Glomerular visceral epithelial cell (primary cell): Measurements from ENCODE around the gene SNX9.
"Not testable (repeated sequence)": the region's sequence is repeated elsewhere in the genome, so short reads cannot be mapped to it uniquely, and the experiment has no call there.

Experiments
- DNase-seq: peaks from one replicate; pipeline ENCODE4 v3.0.0-alpha.2; 2016; ENCODE audit errors: extremely low spot score

Gene SNX9

DNA sequence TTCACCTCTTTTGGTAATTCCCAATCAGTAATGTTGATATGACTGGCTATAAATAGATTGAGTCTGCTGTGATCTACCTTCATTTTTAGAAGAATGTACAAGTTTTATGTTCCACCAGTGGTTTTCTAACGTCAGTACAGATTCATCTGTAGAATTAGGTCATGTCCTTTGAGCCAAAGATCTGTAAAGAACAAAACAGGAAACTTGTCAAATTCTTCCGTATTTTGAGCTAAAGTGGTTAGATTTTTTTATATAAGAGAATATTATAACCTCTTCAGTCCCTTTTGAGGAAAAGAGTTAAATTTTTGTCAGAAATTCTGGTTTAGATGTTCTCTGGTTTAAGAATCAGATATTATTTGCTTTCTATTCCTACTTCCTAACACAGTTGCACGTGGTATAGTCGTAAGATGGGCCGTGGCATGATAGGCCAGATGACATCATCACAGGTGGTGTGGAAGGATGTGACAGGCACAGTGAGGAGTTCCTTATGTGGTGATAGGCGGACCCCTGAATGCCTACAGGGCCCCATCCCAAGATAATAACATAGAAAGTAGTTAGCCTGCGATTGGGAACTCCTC, 62.3 kb downstream of the SNX9 start:
- DNase-seq, result no peak

DNA sequence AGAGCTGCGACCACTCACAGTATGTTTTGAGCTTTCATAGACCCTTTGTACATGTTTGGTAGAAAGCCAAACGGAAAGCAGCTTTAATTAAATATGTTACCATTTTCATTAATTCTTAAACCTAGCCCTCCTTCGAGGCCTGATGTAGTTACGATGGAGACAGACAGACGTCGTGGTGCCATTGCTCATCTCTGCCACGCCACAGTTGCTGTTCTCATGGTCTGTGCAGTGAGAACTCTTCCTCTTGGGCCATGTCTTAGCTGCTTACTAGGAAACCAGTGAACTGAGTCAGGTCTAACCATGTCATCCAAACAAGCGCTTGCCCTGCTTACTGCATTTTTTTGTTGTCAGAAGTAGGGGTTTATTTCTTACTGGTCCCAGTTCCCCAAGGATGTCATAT, 62.8 kb downstream of the SNX9 start:
- DNase-seq, result no peak

DNA sequence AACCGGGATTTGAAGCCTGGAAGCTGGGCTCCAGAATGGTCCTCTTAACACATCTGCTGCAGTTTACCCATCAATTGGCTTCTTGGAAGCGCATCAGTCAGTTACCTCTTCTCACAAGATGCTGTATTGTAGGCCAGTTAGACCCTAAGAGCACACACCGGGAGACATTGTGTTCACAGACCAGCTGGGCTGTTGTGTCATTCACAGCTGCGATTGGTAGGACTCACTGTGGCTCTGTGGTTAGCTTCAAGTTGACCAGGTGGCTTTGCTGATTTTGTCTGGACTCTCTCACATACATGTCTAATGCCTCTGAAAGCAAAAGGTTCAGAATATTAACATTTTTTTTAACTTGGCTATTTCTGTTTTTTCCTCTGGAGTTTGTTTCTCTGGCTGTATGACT, 64.8 kb downstream of the SNX9 start:
- no peak for DNase-seq

DNA sequence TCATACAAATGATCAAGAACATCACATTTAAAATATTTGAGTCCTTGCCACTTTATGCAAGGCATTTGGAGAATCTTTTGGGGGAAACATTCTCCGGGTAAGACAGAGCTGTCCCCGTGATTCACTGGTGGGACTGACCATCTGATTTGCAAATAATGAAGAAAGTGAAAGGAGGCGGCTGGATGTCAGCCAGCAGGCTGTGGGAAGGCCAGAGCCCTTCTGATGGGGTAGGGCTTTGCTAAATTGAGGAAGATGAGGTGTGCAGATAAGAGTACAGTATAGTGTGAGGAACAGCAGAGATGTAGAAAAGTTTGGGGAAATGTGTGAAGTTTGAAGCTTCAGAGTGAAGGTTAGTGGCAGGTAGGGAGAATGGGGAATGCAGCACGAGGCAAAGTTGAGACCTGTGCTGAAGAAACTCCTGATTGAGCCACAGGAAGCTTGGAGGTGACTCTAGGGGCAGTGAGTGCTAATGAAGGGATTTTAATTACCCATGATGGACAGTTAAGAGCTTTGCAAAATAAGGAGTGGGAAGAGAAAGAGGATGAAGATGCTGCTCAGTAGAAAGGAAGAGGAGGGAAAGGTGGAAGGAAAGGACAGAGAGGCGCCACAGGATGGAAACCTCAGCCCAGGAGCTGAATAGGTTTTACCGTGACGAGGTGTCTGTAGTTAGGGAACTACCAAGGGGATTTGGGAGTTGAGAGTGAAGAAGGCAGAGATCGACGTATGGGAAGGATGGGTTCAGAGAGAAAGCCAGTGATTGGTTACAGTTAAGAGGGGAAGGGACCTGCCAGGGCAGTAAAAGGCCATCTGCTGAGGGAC, 68.7 kb downstream of the SNX9 start:
- DNase-seq, result no peak

DNA sequence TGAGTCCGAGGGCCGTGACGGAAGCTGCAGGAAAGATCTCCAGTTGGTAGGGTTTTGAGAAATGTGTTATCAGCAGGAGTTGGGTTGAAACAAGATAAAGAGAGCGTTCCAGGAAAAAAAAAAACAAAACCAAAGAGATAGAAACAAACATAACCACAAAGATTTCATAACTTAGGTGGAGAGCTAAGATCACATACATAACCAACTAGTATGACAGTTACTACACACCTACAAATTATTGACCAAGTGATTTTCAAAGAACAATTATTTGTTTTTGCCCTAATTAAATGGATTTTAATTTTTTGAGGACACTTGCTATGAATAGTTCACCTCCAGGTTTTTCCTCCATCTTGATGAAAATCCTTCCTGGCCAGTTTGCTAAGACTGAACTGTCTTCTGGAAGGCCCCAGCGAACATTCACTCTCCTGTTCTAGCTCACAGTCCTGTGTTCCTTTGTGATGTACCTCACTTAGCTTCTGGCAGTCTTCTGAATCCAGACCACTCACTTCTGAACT, 69.4 kb downstream of the SNX9 start:
- DNase-seq, result no peak

DNA sequence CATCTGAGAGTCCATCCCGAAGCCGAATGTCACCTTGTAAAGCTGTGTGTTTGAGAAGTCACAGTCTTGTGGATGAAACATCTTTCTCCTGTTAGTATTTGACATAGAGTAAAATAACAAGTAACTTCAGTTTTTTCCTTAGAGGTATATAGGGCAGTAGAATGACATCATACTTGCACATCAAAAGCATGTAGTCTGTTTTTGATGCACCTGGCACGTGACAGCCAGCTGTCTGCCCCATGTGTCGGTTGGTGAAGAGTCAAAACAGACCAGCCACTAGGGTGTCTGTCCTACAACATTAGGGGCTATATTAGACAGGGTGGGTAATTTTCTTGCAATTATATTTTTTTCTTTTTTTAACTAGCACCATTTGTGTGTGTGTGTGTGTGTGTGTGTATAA, 70.2 kb downstream of the SNX9 start:
- DNase-seq, result no peak

DNA sequence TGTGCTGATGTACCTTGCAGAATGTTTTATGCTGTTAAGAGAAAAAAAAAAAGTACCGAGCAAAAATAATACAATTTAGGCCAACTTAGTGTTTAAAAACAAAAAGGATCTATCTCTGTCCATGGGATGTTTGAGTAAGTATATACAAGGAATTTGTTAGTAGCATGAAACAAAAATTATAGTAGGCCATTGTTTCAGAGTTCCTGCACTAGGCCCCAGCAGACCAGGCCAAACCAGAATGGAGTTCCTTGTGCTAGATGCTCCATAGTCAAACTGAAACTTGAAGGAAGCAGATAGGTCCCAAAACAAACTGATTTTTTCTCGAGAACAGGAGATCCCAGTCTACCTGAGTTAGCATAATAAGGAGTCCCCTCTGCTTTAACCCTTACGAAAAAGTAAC, 72.5 kb downstream of the SNX9 start:
- no peak for DNase-seq

DNA sequence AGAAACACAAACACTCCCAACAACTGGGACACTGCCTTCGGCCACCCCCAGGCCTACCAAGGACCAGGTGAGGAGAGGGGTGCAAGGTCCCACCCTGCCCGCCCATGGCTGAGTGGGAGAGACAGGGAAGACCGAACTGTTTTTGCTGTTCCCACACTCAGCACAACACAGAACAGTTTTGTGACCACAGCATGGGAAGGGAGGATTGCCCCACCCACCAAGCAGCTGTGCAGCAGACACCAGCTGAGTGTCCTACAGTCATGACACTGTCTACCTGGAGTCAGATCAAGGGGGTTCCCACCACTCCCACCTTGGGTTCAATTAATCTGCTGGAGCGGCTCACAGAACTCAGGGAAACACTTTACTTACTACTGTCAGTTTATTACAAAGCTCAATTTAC, 73.9 kb downstream of the SNX9 start:
- DNase-seq, result no peak

DNA sequence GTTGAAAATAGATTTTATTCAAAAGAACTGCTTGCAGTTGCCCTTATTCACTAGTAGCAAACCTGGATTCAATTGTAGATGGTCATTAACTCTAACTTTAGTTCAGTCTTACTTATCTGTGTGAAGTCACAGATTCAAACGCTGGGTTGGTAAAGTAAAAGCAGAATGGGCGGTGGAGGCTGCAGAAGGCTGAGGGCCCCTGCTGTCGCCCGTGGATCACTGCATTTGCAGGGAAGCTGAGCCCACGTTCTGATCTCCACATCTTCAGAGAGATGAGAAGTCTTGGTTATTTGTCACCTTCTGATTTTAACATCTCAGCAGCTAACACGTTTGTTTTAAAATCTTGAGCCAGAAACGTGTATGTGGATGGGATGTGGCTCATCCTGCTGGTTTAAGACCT, 75.1 kb downstream of the SNX9 start:
- DNase-seq, result no peak

DNA sequence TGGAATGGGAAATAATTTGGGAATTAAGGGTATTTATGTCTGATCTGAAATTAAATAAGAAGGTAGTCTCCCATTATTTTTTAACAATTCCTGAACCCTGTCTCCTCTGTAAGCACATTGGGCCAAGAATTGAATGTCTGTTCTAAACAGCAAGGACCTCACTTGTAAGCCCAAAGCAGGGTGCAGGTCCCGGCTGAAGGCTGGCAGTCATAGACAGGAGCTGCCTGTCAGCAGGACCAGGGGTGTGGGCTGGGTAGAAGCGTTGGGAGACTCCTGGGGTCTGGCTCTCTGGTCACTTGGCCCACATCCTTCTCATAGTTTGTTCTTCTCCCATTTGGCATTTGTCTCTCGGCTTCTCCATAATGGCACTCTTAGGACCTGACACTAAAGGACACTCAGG, 75.6 kb downstream of the SNX9 start:
- no peak for DNase-seq

DNA sequence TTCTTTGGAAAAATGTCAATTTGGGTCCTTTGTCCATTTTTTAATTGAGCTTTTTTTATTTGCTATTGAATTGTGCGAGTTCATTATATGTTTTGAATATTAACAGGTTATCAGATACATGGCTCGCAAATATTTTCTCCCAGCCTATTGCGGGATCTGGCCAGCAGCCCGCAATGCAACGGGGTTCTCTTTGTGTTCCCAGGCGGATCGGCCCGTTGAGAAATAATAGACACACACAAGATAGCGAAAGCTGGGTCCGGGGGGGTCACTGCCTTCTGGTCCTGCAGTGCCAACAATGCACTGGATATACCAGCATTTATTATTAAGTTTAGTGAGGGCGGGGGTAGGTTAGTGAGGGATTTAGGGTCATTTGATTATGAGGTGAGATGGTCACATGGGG, 77.2 kb downstream of the SNX9 start:
- not testable (repeated sequence) for DNase-seq

DNA sequence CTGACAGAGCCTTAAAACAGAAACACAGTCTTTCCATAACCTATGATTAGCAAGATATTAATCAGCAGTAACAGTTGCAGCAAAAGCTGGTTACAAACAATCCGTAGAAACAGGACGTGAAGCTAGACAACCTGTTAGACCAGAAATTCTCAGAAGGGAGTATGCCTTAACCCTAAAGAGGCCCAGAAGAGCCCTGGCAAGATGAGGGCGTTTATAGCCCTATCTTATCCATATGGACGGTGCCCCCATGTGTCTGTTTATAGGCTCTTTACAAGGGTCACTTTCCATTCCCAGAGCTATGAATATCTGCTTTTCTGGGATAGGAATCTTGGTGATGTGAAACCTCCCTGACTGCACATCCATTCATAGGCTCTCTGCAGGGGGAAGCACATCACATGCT, 77.7 kb downstream of the SNX9 start:
- not testable (repeated sequence) for DNase-seq

DNA sequence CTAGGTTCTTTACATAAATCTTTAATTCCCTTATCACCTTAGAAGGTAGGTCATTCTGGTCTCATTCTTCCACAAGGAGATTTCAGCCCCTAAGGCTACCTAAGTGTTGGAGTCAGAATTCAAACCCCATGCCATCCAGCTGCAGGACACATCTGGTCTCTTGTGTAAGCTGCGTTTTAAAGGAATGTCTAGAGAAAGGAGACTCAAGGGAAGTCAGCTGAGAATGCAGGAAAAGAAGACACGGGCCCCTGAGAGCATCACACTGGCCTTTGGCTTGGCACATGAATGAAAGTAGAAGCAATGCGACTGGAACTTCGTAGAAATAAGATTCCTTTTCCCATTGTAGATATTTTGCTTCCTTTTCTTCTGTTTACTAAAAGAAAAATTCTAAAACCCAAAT, 82.0 kb downstream of the SNX9 start:
- DNase-seq, result no peak

DNA sequence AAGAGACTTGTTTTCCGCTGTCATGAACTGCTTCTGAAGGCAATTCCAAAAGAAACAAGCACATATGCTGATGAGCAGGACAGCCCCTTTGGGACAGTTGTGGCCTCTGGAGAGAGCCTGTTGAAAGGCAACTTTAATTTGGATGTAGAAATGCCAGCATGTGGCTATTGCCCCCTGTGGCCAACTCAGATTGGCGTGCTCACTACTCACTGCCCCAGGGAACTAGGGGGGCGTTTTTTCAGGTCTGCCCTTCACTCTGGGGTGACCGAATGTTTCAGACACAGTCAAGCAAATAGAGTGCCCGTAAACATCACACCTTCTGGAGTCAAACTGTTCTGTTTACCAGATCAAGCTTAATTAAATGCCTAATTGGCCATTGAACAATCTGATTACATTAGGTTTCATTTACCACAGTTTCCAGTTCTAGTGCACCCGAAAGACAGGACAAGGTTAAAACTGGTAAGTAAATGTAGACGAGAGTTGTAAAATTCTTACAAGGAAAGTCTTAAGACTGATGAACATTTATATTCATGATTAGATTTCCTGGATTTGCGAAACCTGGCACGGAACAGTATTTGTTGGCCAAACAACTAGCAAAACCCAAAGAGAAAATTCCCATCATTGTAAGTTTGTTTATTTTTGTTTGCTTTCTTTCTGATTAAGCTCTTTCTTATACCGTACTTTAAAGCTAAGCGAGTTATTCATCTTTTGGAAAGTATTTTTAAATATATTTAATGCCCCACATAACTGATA, 82.7 kb downstream of the SNX9 start:
- DNase-seq, result no peak

DNA sequence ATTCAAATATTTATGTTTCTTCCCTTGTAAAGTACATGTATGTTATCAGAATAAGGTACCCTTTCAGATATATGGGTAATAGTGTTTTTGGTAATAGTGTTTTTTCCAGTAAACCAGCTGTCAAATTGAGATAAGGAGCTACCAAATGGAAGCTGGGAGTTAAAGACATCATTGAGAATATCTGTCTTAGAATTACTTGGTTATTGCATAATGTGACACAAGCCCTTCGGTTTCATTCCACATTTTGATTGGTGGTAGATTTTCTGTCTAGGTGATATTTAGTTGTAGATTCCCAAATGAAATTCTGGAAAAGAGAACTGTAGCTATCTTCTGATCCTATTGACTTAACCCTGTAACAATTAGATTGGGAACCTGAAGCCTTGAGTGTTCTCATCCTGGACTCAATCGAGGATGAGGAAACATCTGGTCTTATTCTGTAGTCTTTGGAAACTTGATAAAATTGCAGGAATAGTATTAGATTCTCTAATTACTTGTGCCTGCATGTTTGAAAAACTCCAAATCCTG, 83.6 kb downstream of the SNX9 start:
- DNase-seq, result no peak

DNA sequence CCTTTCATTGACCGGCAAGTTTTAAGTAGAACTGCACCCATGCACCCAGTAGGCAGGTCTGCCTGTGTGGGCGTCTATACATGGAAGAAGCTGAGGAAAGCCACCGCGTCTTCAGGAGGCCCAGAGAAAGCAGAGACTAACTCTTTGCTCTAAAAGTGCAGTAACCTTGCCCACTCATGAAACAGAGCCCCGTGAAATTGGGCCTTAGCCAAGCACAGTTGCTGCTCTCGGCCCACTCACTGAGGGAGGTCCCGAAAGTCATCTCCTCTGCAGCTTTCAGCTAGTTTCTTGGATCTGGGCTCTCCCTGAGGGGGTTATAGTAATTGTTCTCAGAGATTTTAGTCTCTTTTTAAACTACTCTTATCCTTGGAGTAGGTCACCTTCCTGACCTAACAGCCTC, 84.6 kb downstream of the SNX9 start:
- no peak for DNase-seq

DNA sequence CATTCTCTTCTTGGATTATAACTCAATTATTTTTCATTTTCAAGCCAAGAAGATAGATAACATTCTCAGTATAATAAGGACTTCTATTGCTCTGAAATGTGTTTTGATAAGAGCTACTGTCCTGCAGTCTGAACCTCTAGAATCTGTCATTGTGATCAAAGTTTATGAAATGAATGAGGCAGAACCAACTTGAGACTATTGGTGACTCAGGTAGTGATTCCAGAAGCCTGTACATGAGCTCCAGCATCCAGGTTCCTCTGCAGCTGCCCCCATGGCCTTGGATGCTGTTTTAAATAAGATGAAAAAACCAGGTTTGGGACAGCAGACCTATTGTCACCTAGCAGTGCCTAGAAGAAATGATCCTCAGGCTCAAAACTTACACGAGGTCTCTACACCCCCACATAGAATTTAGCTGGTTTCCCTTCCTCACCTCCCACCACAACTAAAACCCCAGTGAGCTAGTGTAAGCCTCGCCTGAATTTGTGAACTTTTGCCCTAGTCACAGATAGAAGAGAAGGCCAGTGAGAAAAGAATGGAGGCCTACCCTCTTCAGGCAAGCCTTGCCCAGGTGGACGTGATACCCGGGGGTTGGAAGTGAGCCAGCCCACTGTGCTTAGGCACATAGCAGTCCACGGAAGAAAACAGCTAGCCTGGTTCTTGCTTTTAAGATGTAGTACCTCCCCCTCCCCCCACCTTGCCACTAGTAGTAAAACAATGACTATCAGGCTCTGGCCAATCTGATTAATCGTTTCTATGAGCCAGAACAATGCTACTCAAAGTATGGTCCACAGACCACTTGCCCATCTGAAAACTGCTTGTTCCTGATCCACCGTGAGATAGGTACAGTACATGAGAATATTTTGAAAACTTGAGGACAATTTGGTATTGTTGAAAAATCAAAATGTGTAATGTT, 85.6 kb downstream of the SNX9 start:
- no peak for DNase-seq

DNA sequence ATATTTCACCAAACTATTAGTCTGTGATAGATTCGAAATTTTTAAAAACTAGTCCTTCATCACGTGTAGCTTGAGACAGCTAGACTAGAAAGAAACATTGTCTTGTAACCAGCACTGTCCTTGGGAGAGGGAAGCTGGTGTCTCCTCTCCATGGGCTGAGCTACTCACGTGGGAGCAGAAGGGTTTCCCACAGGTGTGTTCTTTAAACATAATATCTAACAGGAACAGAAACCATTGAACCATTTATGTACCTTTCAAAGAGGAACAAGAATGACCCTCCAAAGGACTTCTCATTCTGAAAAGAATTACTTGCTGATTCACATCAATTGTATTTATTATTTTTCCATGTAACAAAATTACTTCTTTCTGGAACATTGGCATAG, 86.2 kb downstream of the SNX9 start:
- DNase-seq, result no peak

DNA sequence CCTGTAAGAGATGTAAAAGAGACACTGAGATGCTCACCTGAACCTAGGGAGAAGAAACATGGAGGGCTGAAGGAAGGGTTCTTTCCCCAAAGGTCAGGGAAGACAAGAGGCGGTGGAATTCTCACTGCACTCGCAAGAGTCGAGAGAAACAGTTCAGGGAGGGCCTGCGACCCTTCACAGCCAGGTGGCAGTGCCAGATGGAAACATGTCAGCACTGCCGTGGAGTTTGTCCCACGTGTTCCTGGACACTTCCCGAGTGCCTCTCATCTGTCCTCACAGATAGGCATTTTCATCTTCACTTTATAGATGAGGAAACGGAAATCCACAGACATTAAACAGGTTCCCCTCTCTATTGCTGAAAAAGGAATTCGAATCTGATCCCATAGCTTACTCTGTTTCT, 88.2 kb downstream of the SNX9 start:
- DNase-seq, result no peak

DNA sequence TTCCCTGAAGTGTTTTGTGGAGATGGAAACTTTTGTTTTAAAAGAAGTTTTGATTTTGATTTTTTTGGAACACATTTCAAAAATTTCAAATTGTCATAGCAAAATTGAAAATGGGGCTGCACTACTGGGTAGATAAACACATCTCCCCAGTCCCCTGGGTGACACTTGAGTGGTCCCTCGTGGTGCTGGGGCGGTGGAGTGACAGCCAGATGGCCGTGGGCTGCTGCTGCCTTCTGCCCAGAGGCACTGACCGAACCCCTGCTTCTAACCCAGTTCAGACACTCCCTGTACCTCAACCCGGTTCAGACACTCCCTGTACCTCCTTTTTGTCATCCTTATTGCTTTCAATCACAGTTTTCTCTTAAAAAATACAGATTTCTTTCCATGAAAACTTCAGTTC, 88.7 kb downstream of the SNX9 start:
- DNase-seq, result no peak

DNA sequence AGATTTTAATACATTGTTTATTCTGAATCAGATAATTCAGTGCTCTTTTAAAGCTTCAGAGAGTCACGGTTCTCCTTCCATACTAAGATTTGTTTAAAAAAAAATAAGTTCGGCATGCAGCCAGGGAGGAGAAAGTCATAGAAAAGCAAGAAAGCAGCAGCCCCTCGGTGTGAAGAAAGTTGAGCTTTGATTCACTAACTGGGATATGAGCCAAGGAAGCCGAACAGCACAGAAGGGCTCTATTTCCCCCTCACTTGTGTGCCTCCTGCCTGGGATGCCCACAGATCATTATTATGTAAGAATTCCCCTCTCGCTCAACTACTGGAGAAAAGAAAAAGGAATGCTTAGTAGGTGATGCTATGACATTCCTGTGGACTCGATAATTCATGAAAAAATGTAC, 89.3 kb downstream of the SNX9 start:
- DNase-seq, result peak; percentile 87
